Measurements from ENCODE around the gene MBD3.
A peak's percentile ranks its signal among the peaks of the same experiment; 100 is the strongest.

The MBD3 gene

GRCh38 chr19:1571358-1571757 lies 21.3 kb downstream of the MBD3 start:
- DNase-seq (ENCODE audit: low read depth) = no peak

GRCh38 chr19:1570836-1571235 lies 21.8 kb downstream of the MBD3 start:
- no peak for DNase-seq (ENCODE audit: low read depth)

- no peak for DNase-seq (ENCODE audit: low read depth)
Observed at GRCh38 chr19:1569997-1570396, 22.7 kb downstream of the MBD3 start.

- peak; percentile 83 for DNase-seq (ENCODE audit: low read depth)
Observed at GRCh38 chr19:1568320-1569019, 24.2 kb downstream of the MBD3 start, which contains the start of gene MEX3D. TSS of gene MEX3D (minus strand) at chr19:1568325. CDS start at chr19:1568058, 267 bp downstream.

GRCh38 chr19:1567848-1568227 lies 24.8 kb downstream of the MBD3 start:
- no peak for DNase-seq (ENCODE audit: low read depth)

- peak; percentile 57 for DNase-seq (ENCODE audit: low read depth)
Observed at GRCh38 chr19:1567116-1567847, 25.4 kb downstream of the MBD3 start.

- peak; percentile 85 for DNase-seq (ENCODE audit: low read depth)
Observed at GRCh38 chr19:1566392-1567115, 26.1 kb downstream of the MBD3 start.

GRCh38 chr19:1563251-1563650 lies 29.4 kb downstream of the MBD3 start:
- no peak for DNase-seq (ENCODE audit: low read depth)

GRCh38 chr19:1561236-1561842 lies 31.3 kb downstream of the MBD3 start:
- DNase-seq (ENCODE audit: low read depth) = no peak

- no peak for DNase-seq (ENCODE audit: low read depth)
Observed at GRCh38 chr19:1560286-1560882, 32.3 kb downstream of the MBD3 start.

GRCh38 chr19:1558552-1558951 lies 34.1 kb downstream of the MBD3 start:
- no peak for DNase-seq (ENCODE audit: low read depth)

- no peak for DNase-seq (ENCODE audit: low read depth)
Observed at GRCh38 chr19:1556390-1557070, 36.1 kb downstream of the MBD3 start.

GRCh38 chr19:1555487-1556389 lies 36.9 kb downstream of the MBD3 start:
- no peak for DNase-seq (ENCODE audit: low read depth)

- DNase-seq (ENCODE audit: low read depth) = no peak
Observed at GRCh38 chr19:1554968-1555367, 37.7 kb downstream of the MBD3 start.

- no peak for DNase-seq (ENCODE audit: low read depth)
Observed at GRCh38 chr19:1553415-1553814, 39.2 kb downstream of the MBD3 start.

- no peak for DNase-seq (ENCODE audit: low read depth)
Observed at GRCh38 chr19:1551068-1552040, 41.3 kb downstream of the MBD3 start.

- DNase-seq (ENCODE audit: low read depth) = no peak
Observed at GRCh38 chr19:1549332-1549945, 43.2 kb downstream of the MBD3 start.

GRCh38 chr19:1540365-1540925 lies 52.2 kb downstream of the MBD3 start:
- DNase-seq (ENCODE audit: low read depth) = no peak

All from ELR (cell line).